ENCODE data around the gene IGF2. TPM values are rescaled to one million over a fixed set of nuclear protein-coding genes. Genes with fewer than 3 reads are reported as not detected.

The IGF2 gene
- total and polyA plus RNA-seq, 2 of the 8 experiments (the other 6 are each of a cell fraction or from before 2014, with no cell fraction given), result 0.74 to 1.5 TPM

DNA sequence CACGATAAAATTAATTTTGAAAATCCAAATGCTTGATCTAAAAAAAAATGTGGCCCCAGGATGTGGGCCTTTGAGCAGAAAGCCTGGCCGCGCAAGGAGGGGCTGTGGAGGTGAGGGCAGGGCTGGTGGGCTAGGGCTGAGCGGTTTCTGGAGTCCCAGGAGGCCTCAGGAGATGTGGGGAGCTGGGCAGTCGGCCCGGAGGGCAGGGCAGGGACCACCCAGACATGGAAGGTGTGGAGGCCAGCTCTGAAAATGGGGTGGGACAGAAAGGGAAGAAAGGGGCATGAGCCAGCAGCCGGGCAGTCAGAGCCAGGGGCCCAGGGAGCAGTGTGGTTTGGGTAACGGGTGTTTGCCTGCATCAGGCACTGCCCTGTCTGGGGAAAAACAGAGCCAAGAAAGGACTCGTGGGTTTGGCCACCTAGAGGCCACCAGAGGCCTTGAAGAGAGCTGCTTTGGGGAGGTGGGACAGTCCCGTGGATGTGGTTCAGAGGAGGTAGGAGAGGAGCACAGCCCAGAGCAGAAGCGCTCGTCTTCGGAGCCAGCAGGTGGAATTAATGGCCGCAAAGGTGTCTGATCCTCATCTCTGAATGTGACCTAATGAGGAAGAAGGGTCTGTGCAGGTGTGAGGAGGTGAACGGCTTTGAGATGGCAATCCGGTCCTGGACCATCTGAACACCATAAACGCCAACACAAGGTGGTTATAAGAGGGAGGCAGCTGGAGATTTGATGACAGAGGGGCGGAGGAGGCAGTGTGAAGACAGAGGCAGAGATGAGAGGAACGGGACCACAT, 50.2 kb downstream of the IGF2 start:
- WGBS, 2 experiments (ENCODE audit: extremely low coverage in 1 of 2, insufficient coverage in 1 of 2, insufficient read length in 1 of 2, insufficient replicate concordance in 2 of 2, low coverage in 1 of 2, low lambda C conversion rate in 2 of 2, missing lambda C conversion rate in 1 of 2), result 88% methylated on average over 19 of the region's 19 CpGs; no CpG with 5 or more reads in 1 of the 2 experiments
- Histone ChIP-seq H3K9ac (replicated peaks in 1 of 4; ENCODE audit: extremely low read depth in 1 of 4, low read depth in 3 of 4, low read length in 3 of 4) (no peak overlapping the region; a peak in 1 of 7 replicates), H3K56ac (replicated peaks; ENCODE audit: insufficient read length, low read depth, low read length) (no peak overlapping the region), H3K27ac (ENCODE audit: low read depth, low read length) (no peak overlapping the region), H3K27me3 (replicated peaks in 1 of 4; ENCODE audit: control insufficient read depth in 3 of 4, extremely low read depth in 1 of 4, insufficient read depth in 3 of 4, low read length in 3 of 4) (0 out of 7 replicates have a peak, but pooled peaks cover 0 to 3% (median 0%) of the 10 kb centered on the region in 4 experiments), H4K8ac (ENCODE audit: extremely low read depth, insufficient read depth, low read length) (peak overlapping the region; percentile 43; the same call in 1 of the 2 replicates), H3K36me3 (ENCODE audit: control insufficient read depth in 2 of 4, insufficient read depth in 4 of 4, low read length in 3 of 4) (no peaks in the 10 kb centered on the region), H3K23me2 (ENCODE audit: low read depth, low read length) (peaks cover 2% of the 10 kb centered on the region; the same call in 1 of the 2 replicates), H2AK5ac (ENCODE audit: low read depth, low read length) (no peak overlapping the region), H2BK15ac (ENCODE audit: low read length) (no peak overlapping the region), H3K14ac (ENCODE audit: insufficient read length) (no peak overlapping the region), H2BK120ac (replicated peaks; ENCODE audit: low read depth, low read length) (no peak overlapping the region), H2BK5ac (ENCODE audit: low read depth, low read length) (no peak overlapping the region), H4K20me1 (replicated peaks in 1 of 2; ENCODE audit: control insufficient read depth in 1 of 2, insufficient read depth in 2 of 2, low read length in 2 of 2) (peaks cover 0 to 2% of the 10 kb centered on the region in 2 experiments), H3K4me1 (replicated peaks in 1 of 4; ENCODE audit: control insufficient read depth in 3 of 4, insufficient read depth in 4 of 4, low read length in 3 of 4) (no peaks in the 10 kb centered on the region), H3K18ac (ENCODE audit: extremely low read depth, low read length) (no peak overlapping the region), H2BK12ac (ENCODE audit: low read depth, low read length) (no peak overlapping the region), H3K4me3 (ENCODE audit: extremely low read depth in 1 of 4, insufficient read depth in 2 of 4, low read depth in 3 of 4, low read length in 4 of 4) (no peak overlapping the region), H4K5ac (ENCODE audit: insufficient read length, low read depth, low read length) (no peak overlapping the region), H3K4me2 (ENCODE audit: insufficient read depth in 1 of 2, low read depth in 2 of 2, low read length in 2 of 2) (no peak overlapping the region), H3K79me1 (ENCODE audit: low read depth, low read length) (no peaks in the 10 kb centered on the region), H3K79me2 (ENCODE audit: control insufficient read depth in 1 of 2, insufficient read depth in 2 of 2, low read length in 2 of 2) (no peaks in the 10 kb centered on the region), H2BK20ac (ENCODE audit: low read length) (no peak overlapping the region), H4K91ac (replicated peaks; ENCODE audit: insufficient read length, low read length) (no peak overlapping the region), H3K4ac (replicated peaks; ENCODE audit: insufficient read length, low read depth, low read length) (no peak overlapping the region), H2AFZ (ENCODE audit: low read length) (no peak overlapping the region), H3K9me3 (ENCODE audit: insufficient read depth in 2 of 2, low read depth in 1 of 2, low read length in 1 of 2) (peaks cover 0 to 7% of the 10 kb centered on the region in 2 experiments; a peak in 1 of 4 replicates), H3K23ac (ENCODE audit: insufficient read length) (no peak overlapping the region)
- DNase-seq (ENCODE audit: low read depth in 1 of 2, low spot score in 2 of 2) (peak in 1 of 2 experiments; percentile 46), FAIRE-seq (no peak)
- ChIA-PET POLR2A (ENCODE audit: partially characterized antibody) (interaction anchor here (0.6 to 1.1 kb wide), 2 partner anchors 17 to 994 kb away, joined by 3 read pairs; no protein-coding TSS in a partner anchor), CTCF (ENCODE audit: partially characterized antibody) (interaction anchor here (0.6 to 2.5 kb wide), 14 partner anchors 8 to 185 kb away, joined by 3 to 24 read pairs (median 4); no protein-coding TSS in a partner anchor)
- TF ChIP-seq FOSL1 (IDR thresholded peaks at IDR 0.05; ENCODE audit: insufficient read depth, low read depth, low read length) (no peak), SP1 (IDR thresholded peaks at IDR 0.05; ENCODE audit: low read depth, low read length) (no peak)
- TF ChIP-seq, protein P1, sequence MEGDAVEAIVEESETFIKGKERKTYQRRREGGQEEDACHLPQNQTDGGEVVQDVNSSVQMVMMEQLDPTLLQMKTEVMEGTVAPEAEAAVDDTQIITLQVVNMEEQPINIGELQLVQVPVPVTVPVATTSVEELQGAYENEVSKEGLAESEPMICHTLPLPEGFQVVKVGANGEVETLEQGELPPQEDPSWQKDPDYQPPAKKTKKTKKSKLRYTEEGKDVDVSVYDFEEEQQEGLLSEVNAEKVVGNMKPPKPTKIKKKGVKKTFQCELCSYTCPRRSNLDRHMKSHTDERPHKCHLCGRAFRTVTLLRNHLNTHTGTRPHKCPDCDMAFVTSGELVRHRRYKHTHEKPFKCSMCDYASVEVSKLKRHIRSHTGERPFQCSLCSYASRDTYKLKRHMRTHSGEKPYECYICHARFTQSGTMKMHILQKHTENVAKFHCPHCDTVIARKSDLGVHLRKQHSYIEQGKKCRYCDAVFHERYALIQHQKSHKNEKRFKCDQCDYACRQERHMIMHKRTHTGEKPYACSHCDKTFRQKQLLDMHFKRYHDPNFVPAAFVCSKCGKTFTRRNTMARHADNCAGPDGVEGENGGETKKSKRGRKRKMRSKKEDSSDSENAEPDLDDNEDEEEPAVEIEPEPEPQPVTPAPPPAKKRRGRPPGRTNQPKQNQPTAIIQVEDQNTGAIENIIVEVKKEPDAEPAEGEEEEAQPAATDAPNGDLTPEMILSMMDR (IDR thresholded peaks at IDR 0.05; ENCODE audit: control extremely low read depth in 1 of 3, insufficient read depth in 1 of 3, low read depth in 1 of 3, low read length in 3 of 3), result peak in 1 of 3 experiments; percentile 27; a peak in 2 of 4 replicates

All from H1 (cell line).